ENCODE data around the gene SLIT1.
"Not testable (repeated sequence)": the region's sequence is repeated elsewhere in the genome, so short reads cannot be mapped to it uniquely, and the experiment has no call there.

The SLIT1 gene

GRCh38 chr10:97038688-97039087 is 147.1 kb downstream of the SLIT1 start:
- no peak for DNase-seq

DNA sequence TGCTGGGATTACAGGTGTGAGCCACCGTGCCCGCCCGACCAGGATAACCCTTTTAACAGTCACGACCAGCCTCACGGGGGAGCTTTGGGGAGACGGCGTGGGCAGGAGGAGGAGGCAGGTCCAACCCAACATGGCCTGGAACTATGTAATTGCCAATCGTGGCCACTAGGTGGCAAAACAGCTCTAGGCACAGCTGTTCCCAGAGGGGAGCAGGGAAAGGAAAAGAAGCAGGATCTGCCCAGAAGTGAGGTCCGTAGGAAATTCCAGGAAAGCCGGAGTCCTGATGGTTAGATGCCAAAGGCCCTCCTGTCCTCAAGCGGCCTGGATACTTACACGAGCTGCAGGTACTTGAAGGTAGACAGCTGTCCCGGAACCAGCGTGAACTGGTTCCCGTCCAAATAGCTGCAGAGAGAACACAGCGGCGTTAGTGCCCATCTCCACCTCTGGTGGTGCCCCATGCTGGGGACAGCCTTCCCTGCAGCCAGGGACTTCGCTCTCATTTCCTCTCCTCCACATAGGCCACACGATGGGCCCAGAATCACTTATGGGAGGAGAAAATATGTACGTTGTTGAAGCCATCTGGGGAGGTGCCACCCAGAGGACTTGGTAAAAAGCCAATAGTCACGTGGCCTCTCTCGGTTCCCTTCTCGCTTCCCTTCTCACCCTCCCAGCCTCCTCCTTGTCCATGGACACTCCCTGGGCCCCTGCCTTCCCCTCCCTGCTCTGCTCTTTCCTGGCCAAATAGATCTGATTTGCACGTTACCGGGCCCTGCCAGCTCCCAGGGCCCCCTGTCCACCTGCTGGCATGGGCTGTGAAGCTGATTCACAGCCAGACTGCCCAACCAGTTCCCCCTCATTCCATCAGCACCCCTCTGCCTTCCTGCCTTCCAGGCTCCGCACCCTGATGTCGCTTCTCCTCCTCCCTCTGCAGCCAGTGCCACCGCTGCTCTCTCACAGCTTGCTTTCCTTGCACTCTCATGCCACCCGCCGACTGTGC is 148.1 kb downstream of the SLIT1 start:
- peak; percentile 13 for DNase-seq

DNA sequence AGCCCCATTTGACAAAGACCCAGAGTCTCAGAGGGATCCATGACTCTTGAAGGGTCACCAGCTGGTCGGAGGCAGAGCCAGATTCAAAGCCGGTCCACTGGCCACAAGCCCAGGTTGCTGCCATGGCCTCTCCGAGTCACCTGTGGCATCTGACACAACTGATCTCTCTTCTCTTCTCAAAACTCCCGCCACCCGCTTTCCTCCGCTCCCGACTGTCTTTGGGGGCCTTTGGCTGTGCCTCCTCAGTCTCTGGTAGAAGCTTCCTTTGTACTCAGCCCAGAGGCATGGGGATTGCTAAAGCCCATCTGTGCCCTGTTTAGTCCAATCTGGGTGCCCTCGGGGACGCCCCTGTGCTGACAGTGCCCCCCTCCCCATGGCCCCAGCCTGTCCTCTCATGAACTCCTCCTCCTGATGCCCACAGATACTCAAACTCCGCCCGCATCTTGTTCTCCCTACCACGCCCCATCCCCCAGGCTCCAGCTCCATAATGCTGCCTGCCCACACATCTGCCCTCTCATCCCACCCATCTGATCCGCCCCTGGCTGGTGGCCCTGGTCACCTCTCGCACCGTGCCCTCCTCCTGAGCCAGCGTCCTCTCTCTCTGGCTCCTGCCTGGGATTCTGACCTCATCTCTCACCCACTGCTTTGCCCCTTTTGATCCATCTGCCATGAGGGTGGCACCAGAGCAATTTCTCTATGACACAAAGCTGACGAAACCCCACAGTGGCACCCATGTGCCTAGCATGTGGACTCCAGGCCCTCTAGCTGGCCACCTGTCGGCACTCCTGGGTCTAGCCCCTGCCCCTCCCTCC is 150.6 kb downstream of the SLIT1 start:
- DNase-seq = no peak

- DNase-seq = no peak
Observed at GRCh38 chr10:97034301-97034700, 151.5 kb downstream of the SLIT1 start.

DNA sequence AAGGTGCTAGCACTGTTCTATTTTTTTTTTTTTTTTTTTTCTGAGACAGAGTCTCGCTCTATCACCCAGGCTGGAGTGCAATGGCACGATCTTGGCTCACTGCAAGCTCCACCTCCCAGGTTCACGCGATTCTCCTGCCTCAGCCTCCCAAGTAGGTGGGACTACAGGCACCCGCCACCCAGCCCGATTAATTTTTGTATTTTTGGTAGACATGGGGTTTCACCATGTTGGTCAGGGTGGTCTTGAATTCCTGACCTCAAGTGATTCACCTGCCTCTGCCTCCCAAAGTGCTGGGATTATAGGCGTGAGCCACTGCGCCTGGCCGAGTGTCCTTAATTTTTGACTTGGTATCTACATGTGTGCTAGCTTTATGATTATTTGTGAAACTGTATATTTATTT is 151.9 kb downstream of the SLIT1 start:
- not testable (repeated sequence) for DNase-seq

- no peak for DNase-seq
Observed at GRCh38 chr10:97032624-97033023, 153.1 kb downstream of the SLIT1 start.

DNA sequence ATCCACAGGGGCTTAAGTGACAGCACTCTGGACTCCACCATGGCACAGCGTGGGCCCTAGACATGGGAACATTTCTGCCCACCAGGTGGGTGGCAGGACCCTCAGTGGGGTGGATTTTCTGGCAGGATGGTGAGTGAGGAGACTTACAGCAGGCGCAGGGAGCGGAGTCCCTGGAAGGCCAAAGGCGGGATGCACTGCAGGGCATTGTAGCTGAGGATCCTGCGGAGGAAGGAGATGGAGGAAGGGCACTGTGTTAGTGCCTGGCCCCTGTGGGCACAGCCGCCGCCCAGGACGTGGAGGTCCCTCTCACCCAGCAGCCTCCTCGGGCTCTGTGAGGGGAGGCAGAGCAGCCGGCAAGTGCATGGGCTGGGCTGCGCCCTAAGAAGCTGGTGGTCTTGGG is 154.3 kb downstream of the SLIT1 start:
- no peak for DNase-seq

DNA sequence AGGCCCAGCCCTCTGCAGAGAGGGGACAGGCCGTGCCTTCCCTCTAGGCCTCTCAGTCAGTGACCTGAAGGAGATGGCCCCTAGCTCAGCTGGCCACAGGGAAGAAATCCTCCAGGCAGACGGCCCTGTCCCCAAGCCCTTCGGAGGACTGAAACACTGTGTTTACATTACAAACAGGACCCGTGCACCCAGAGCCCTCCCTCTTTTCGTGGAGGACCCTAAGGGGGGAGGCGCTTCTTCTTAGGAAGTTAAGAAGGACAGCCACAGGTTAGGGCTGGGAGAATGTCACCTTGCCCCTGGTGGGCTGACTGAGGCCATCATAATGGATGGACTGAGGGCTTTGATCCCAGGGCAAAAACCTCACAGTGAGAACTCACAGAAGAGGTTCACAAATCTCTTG is 154.9 kb downstream of the SLIT1 start:
- DNase-seq = no peak

DNA sequence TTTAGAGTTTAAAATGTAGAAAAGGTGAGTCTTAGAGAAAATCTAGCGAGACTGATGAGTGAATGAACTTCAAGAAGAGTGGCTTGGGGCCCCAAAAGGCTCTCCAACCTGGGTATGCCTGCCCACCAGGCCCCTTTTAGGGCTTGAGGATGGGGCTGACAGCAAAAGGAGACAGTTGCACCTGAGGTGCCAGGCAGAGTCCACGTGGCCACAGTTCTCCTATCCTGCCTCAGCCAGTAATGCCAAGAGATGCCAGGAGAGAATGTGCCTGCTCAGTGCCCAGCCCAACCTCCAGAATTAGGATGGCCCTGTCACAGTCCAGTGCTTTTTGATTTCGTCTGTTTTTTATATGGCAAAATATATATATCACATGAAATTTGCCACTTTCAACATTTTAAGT is 156.5 kb downstream of the SLIT1 start:
- DNase-seq = no peak

GRCh38 chr10:97028832-97029178 is 157.0 kb downstream of the SLIT1 start:
- no peak for DNase-seq

GRCh38 chr10:97028126-97028831 is 157.5 kb downstream of the SLIT1 start:
- DNase-seq = no peak

DNA sequence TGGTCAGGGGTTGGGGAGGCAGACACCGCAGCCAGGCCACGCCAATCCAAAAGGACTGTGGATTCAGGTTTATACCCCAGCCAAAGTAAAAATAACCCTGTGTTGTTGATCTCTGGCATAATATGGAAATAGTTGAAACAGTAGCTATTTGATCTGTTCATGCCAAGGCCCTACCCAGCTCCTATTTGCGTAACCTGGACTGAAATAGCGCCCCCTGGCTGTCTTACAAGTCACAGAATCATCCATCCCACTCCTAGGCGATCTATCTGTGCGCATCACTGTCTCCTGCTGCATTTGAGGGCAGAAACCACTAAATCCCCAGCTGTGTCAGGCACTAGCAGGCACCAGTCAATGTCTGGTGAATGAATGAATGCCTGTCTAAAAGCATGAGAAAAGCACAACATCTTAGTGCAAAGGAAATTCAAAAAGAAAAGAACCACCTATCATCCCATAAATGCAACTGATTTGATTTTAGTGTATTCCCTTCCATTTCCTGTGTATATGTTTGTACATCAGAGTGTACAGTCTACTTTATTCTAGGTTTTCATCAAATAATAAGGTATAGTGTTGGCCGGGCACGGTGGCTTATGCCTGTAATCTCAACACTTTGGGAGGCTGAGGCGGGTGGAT is 160.0 kb downstream of the SLIT1 start:
- peak; percentile 4 for DNase-seq

- no peak for DNase-seq
Observed at GRCh38 chr10:97024168-97025073, 161.3 kb downstream of the SLIT1 start.

GRCh38 chr10:97023401-97024167 is 162.2 kb downstream of the SLIT1 start:
- DNase-seq = no peak

DNA sequence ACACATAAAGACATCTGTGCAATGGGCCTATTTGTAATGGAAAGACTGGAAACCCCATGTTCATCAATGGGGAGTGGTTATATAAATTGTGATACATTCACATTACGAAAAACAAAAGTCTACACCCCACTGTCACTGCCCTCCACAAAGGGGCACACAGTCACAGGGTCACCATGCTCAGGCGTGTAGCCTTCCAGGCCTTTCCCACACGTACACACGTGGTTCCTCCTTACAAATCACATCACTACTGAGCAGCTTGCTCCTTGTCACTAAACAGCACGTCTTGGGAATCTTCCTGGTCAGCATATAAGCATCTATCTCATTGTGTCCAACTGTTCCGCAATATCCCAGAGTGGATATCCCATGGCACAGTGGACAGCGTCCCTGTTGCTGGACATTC is 163.1 kb downstream of the SLIT1 start:
- DNase-seq = no peak

DNA sequence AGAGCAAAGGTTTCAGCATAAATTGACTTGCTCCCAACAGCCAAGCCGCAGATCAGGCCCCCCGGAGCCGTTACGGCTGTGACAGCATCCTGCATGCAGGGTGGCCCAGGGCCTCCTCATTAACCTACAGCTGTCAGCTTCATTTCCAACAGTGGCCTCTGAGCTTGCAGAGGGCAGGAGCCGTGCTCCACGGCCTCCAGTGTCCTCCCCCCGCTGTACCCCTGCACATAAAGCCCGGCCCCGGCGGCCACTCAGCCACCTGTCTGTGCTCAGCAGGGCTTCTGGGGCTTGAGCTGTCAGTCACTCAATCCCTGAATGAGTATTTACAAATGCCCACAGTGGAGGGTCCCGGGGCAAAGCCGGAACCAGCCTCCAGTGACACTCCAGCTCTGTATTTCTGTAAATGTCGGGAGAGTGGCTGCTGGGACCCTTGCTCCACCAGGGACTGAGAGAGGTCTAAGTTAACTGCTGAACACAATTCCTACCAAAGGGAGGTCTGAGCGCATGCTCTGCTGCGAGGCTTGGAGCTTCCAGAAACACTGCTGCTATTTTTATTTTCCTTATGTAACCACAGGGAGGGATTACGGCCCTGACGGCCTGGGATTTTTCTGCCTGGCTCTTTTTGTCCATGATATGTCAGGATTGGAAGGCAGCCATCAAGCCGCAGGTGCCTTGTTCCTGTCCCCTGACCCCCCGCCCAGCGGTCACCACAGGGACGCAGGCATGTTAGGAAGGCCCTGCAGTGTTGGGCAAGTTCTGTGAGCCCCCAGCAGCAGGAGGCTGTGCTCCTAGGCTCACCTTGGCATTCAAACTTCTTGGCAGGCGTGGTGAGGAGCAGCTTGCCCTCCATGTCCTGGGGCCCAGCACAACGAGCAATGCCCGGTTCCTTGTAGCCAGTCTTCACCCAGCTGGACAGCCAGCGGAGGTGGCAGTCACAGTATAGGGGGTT is 165.0 kb downstream of the SLIT1 start:
- peak; percentile 12 for DNase-seq

GRCh38 chr10:97019213-97019844 is 166.4 kb downstream of the SLIT1 start:
- no peak for DNase-seq

- no peak for DNase-seq
Observed at GRCh38 chr10:97018251-97019212, 167.2 kb downstream of the SLIT1 start.

Measured in NCI-H748 treated with DMSO at 0.1 percent for 48 hours (cell line).